ENCODE results near the gene MIER1. TPM values are rescaled to one million over a fixed set of nuclear protein-coding genes. Genes with fewer than 3 reads are reported as not detected.
A peak's percentile ranks its signal among the peaks of the same experiment; 100 is the strongest.

Gene MIER1
- total RNA-seq, 1 experiment from 2014 or later, result 31.7 TPM

DNA sequence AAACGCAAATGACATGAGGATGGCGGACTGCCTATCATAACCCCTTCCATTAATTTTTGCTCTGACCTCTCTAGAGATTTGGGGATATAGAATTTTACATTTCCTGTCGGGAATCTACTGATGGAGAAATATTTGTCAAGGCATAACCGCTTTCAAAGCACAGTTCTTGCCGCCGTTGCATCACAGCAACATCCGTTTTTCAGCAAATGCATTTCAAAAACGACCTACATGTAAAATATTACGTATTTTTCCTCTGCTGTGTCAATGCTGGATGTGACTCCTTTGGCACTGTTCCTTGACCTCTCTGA, 4.9 kb downstream of the MIER1 start:
- Histone ChIP-seq H3K36me3 (replicated peaks; ENCODE audit: control insufficient read depth, insufficient read depth, low read length) (no peaks in the 10 kb centered on the region), H3K4me3 (ENCODE audit: insufficient read depth, low read depth, low read length) (peak overlapping the region; percentile 49), H3K27me3 (ENCODE audit: control insufficient read depth, insufficient read depth, low read length) (no peaks in the 10 kb centered on the region)
- no peak for DNase-seq

DNA sequence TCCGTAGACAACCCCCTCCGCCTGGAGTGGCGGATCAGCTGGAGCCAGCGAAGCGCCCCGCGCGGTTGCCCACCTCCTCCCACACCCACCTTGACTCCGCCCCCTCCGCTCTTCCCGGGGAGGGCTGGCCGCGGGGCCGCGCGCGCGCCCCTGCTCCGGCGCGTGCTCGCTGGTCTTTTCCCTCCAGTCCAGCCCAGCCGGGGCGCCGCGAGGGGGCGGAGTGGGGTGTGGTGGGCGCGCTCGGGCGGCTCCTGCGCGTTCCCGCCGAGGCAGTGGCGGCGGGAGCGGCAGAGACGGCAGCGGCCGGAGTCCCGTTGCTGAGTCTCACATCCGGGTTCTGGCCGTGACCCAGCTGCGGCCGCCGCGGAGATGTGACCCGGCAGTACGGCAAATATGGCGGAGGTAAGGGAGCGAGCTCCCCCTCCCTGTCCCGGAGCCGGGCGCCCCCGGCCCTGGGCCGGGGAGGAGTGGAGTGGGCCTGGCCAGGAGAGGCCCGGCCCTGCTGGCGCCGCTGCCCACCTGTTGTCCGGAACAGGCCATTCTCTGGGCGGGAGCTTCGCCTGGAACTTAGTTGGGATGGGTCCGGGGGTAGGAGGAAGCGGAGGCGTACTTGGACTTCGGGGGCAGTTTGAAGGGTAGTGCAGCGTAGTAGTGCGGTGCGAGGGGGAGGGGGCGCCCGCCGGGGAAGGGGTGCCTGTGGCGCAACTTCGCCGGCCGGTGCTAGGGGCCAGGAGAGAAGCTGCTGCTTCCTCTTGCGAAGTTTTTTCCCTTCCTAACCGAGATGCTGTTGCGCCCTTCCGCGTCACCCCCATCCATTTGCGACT, 5.4 kb downstream of the MIER1 start:
- no peaks in the 10 kb centered on the region for H3K36me3 ChIP-seq (replicated peaks; ENCODE audit: control insufficient read depth, insufficient read depth, low read length)
- DNase-seq, result peak; percentile 95
- H3K27me3 ChIP-seq (ENCODE audit: control insufficient read depth, insufficient read depth, low read length), result no peaks in the 10 kb centered on the region
- peak overlapping the region; percentile 90 for H3K4me3 ChIP-seq (ENCODE audit: insufficient read depth, low read depth, low read length)

DNA sequence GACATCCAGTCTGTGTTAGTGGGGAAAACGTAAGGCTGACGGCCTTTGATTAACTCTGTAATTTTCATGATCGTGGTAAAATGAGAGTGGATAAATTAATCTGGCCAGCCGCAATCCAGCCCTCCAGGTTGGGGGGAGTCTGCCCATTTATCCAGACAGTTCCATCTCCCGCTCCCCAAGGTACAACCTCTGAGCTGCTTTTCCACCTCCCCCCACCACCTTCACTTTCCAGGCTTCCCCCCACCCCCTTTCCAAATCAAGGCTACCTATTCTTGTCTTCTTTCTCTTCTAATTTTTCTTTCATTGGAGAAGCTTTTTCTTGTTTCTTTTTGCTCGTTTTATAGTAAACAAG, 6.0 kb downstream of the MIER1 start:
- DNase-seq, result peak; percentile 34
- Histone ChIP-seq H3K36me3 (replicated peaks; ENCODE audit: control insufficient read depth, insufficient read depth, low read length) (no peaks in the 10 kb centered on the region), H3K4me3 (ENCODE audit: insufficient read depth, low read depth, low read length) (peak overlapping the region; percentile 90), H3K27me3 (ENCODE audit: control insufficient read depth, insufficient read depth, low read length) (no peaks in the 10 kb centered on the region)

DNA sequence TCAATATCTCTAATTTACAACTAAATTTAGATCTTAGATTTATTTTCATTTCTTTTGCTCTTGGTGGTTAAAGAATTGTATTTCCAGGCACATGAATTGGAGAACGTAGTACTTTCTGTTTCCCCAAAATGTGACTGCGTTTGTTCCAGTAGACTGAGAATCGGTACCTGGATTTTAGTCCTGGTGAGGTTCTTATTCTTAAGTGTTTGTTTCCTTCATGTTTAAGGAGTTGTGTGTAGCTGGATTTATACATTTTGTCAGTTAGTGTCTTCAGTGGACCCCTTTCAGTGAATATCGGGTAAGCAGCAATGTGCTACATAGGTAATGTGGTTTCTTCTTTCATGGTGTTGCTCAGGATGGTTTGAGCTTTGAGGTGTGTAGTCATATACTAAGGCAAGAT, 6.8 kb downstream of the MIER1 start:
- H3K36me3 ChIP-seq (replicated peaks; ENCODE audit: control insufficient read depth, insufficient read depth, low read length), result no peaks in the 10 kb centered on the region
- DNase-seq, result no peak
- H3K4me3 ChIP-seq (ENCODE audit: insufficient read depth, low read depth, low read length), result peak overlapping the region; percentile 90
- no peaks in the 10 kb centered on the region for H3K27me3 ChIP-seq (ENCODE audit: control insufficient read depth, insufficient read depth, low read length)

DNA sequence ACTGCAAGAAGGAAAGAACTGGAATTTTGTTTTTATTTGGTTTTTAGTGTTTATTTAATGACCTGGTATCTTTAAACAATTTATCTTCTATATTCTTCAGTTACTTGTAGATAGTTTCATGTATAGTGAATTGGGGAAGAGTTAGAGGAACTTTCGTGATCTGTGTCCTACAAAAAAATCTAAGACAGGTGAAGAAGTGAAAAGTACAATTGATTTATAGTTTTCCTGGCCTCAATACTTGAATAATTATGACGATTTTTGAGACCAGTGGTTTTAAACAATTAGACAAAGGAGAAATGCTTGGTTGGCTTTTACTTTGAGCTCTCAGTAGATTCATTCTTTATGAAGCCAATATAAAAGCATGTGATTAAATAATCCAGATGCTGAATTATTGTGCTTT, 7.5 kb downstream of the MIER1 start:
- no peaks in the 10 kb centered on the region for H3K27me3 ChIP-seq (ENCODE audit: control insufficient read depth, insufficient read depth, low read length)
- no peaks in the 10 kb centered on the region for H3K36me3 ChIP-seq (replicated peaks; ENCODE audit: control insufficient read depth, insufficient read depth, low read length)
- DNase-seq, result no peak
- H3K4me3 ChIP-seq (ENCODE audit: insufficient read depth, low read depth, low read length), result no peak overlapping the region

DNA sequence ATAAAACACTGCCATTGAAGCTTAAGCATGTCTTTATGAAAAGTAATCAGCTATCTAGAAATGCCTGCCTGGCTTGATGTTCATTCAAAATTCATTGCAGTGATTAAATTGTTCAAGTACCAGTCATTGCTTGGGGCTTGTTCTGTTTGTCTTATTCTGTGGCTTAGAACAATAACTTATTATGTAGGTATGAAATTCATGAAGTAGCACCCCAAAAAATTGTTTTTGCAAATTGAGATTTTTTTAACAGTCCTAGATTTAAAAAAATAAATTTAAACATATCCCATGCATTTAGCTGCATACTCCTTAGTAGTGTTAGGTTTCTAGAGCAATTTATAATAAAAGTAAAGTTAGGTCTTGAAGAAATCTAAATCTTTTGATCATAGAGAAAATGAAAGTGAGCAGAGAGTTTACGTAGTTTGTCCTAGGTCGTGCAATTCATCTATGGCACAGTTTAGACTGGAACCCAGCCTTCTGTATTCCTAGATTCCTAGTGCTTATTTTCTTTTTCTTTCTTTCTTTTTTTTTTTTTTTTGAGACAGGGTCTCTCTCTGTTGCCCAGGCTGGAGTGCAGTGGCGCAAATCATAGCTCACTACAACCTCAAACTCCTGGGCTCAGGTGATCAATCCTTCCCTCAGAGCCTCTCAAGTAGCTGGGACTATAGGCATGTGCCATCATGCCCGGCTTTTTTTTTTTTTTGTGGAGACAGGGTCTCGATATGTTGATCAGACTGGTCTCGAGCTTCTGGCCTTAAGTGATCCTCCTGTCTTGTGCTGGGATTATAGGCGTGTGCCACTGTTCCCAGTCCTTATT, 9.3 kb downstream of the MIER1 start:
- no peak for DNase-seq
- no peaks in the 10 kb centered on the region for H3K27me3 ChIP-seq (ENCODE audit: control insufficient read depth, insufficient read depth, low read length)
- no peak overlapping the region for H3K4me3 ChIP-seq (ENCODE audit: insufficient read depth, low read depth, low read length)

DNA sequence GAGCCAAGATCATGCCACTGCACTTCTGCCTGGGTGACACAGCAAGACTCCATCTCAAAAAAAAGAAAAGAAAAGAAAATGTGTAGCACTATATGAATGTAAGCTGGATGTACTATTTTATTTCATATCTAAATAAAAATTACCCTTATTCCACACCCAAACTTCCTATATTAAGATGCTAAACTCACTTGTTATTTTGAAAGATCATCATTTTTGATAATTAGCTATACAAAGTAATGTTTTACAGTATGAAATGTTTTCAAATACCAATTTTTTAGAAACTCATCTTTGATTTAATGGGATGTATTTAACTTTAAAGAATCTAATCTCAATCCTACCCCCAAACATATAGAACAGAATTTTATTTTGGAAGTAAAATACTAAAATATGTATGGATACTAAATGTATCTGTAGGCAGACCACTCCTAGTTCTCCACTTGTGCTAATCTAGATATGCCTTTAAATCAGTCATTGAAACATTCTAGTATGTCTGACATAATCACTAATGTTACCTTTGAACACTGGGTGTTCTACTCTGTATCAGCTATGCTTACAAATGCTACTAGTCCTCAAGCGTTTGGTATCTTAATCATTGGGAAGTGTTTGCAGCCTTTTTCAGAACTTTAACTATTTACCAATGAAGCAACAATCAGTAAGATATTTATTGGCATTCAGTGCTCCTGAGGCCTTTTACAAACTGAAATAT, 12.9 kb downstream of the MIER1 start:
- Histone ChIP-seq H3K27me3 (ENCODE audit: control insufficient read depth, insufficient read depth, low read length) (no peaks in the 10 kb centered on the region), H3K4me3 (ENCODE audit: insufficient read depth, low read depth, low read length) (no peak overlapping the region), H3K36me3 (replicated peaks; ENCODE audit: control insufficient read depth, insufficient read depth, low read length) (no peaks in the 10 kb centered on the region)
- DNase-seq, result no peak

More for the DNA sequence above, 9.3 kb downstream of the MIER1 start:
- H3K36me3 ChIP-seq (replicated peaks; ENCODE audit: control insufficient read depth, insufficient read depth, low read length), result no peaks in the 10 kb centered on the region

DNA sequence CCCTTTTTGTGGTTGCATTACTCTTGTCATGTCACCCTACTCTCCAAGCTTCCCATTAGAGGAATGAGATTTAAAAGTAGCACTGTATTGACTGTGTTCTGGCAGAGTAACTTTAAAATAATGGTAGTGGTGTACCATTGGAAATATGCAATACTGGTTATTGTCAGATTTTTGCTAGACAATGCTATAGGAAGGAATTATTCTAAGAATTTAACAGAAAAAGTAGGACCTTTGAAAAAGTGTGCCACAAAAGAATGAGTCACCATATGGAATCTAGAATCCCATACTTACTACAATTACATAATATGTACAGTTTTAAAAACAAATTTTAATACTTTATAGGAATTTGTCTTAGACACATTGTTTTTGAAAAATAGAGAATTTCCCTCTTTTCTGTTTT, 13.8 kb downstream of the MIER1 start:
- H3K36me3 ChIP-seq (replicated peaks; ENCODE audit: control insufficient read depth, insufficient read depth, low read length), result no peaks in the 10 kb centered on the region
- no peak for DNase-seq
- no peak overlapping the region for H3K4me3 ChIP-seq (ENCODE audit: insufficient read depth, low read depth, low read length)
- no peaks in the 10 kb centered on the region for H3K27me3 ChIP-seq (ENCODE audit: control insufficient read depth, insufficient read depth, low read length)

DNA sequence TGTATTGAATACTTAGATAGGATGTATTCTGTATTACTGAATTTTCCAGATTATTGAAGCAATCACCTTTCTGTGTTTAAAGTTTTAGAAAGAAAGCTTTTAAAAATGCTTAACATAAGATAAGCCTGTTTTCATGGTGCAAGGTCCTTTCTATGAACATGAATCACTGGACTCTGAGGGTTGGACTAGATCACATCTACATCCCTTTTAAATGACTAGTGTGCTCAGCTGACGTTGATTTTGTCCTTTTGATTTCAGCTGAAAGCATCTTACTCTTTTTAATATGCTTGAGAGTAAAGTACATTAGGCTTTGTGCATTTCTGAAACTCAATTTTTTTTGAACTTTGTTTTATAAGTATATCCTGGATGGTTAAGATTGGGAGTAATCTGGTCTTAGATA, 16.2 kb downstream of the MIER1 start:
- H3K4me3 ChIP-seq (ENCODE audit: insufficient read depth, low read depth, low read length), result no peak overlapping the region
- H3K36me3 ChIP-seq (replicated peaks; ENCODE audit: control insufficient read depth, insufficient read depth, low read length), result no peaks in the 10 kb centered on the region; the same call in none of the 2 replicates
- no peaks in the 10 kb centered on the region for H3K27me3 ChIP-seq (ENCODE audit: control insufficient read depth, insufficient read depth, low read length)
- no peak for DNase-seq

DNA sequence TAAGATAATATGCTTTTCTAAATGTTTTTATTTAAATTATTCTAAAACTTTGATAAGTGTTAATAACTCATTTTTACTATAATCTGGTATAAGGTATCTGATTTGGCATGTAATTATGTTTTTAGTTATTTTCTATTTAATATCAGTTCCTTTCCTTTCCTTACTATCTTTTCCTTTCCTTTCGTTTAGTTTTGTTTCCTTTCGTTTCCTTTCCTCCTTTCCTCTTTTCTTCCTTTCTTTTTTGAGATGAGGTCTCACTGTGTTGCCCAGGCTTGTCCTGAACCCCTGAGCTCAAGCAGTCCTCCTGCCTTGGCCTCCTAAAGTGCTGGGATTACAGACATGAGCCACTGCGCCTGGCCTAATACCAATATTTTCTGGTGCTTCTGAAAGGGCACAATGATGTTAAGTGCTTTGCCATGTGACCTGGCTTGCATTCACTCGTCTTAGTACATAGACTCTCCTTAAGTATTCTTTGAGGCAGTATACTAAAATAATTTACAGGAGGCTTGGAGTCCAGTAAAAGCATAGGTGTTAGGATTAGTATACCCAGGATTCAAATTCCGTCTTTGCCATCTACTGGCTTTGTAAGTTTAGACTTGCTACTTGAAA, 18.7 kb downstream of the MIER1 start:
- H3K27me3 ChIP-seq (ENCODE audit: control insufficient read depth, insufficient read depth, low read length), result no peaks in the 10 kb centered on the region
- peaks cover 6% of the 10 kb centered on the region for H3K36me3 ChIP-seq (replicated peaks; ENCODE audit: control insufficient read depth, insufficient read depth, low read length)
- no peak for DNase-seq
- no peak overlapping the region for H3K4me3 ChIP-seq (ENCODE audit: insufficient read depth, low read depth, low read length)

DNA sequence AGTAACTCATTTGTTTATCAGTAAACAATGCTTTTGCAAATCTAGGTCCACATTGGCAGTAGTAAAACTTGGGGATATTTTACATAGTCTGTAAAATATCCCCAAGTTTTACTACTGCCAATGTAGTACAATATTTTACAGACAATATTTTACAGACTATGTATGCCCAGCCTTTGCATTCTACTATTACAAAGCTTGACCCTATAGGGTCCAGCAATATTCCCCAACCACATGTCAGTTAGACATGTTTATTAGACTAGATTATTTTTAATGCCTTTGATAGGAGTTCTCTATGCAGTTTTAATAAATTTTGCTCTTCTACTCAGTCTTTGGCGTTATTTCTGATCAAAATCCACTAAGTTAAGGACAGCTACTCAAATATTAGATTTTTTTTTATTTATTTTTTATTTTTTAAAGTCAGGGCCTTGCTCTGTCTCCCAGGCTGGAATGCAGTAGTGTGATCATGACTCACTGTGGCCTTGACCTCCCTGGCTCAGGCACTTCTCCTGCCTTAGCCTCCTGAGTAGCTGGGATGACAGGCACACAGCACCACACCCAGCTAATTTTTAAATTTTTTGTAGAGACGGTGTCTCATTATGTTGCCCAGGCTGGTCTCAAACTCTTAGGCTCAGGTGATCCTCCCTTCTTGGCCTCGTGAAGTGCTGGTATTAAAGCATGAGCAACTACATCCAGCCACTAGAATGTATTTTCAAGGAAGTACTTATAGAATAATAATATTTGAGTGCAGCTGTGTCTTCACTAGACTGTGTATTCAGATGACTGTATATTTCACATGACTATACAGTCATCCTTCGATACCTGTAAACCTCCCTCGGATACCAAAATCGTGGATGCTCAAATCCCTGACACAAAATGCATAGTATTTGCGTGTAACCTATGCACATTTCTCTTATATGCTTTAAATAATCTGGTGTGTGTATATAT, 19.8 kb downstream of the MIER1 start:
- peaks cover 7% of the 10 kb centered on the region for H3K36me3 ChIP-seq (replicated peaks; ENCODE audit: control insufficient read depth, insufficient read depth, low read length)
- no peak overlapping the region for H3K4me3 ChIP-seq (ENCODE audit: insufficient read depth, low read depth, low read length)

DNA sequence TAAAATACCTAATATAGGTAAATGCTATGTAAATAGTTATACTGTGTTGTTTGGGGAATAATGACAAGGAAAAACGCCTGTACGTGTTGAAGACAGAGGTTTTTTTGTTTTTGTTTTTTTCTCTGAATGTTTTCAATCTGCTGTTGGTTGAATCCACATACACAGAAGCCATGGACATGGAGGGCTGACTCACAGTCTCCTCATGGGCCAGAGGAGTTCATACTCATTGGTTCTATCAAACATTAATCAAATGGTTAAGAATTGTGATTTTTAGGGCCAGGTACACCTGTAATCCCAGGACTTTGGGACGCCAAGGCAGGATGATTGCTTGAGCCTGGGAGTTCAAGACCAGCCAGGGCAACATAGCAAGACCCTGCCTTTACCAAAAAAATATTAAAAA, 20.5 kb downstream of the MIER1 start:
- Histone ChIP-seq H3K36me3 (replicated peaks; ENCODE audit: control insufficient read depth, insufficient read depth, low read length) (peaks cover 7% of the 10 kb centered on the region), H3K27me3 (ENCODE audit: control insufficient read depth, insufficient read depth, low read length) (no peaks in the 10 kb centered on the region), H3K4me3 (ENCODE audit: insufficient read depth, low read depth, low read length) (no peak overlapping the region)
- no peak for DNase-seq

More for the DNA sequence above, 19.8 kb downstream of the MIER1 start:
- no peaks in the 10 kb centered on the region for H3K27me3 ChIP-seq (ENCODE audit: control insufficient read depth, insufficient read depth, low read length)
- DNase-seq, result no peak

DNA sequence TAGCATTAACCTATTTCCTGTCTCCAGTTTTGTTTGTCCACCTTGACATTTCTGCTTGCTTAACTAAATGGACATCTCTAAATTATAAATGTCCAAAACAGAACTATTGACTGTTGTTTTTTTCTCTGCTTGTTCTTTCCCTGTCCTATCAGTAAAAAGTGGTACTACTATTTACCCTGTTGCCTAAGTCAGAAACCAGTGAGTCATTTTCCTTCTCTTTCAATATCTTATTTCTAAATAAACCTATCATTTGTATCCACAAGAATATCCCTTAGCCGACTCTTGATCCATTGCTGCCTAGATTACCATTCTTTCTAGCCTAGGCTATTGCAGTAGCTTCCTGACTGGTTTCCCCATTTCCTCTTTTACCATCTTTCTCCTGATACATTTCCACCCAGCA, 22.5 kb downstream of the MIER1 start:
- no peak for DNase-seq
- Histone ChIP-seq H3K4me3 (ENCODE audit: insufficient read depth, low read depth, low read length) (no peak overlapping the region), H3K36me3 (replicated peaks; ENCODE audit: control insufficient read depth, insufficient read depth, low read length) (peaks cover 7% of the 10 kb centered on the region), H3K27me3 (ENCODE audit: control insufficient read depth, insufficient read depth, low read length) (no peaks in the 10 kb centered on the region)

DNA sequence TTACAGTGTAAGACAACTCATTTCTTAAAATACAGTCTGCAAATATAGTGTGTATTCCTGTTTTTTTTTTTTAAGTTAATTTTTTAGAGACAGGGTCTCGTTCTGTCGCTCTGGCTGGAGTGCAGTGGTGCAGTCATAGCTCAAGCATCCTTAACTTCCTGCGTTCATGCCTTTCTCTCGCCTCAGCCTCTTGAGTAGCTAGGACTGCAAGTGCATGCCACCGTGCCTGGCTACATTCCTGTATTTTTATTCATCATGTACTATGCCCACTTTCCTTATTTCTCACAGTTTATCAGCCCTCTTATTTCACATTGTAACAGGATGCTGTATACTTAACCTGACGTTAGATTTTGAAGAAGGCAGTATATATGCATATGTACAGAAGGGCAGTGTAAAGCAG, 26.7 kb downstream of the MIER1 start:
- no peak overlapping the region for H3K4me3 ChIP-seq (ENCODE audit: insufficient read depth, low read depth, low read length)
- peaks cover 7% of the 10 kb centered on the region for H3K36me3 ChIP-seq (replicated peaks; ENCODE audit: control insufficient read depth, insufficient read depth, low read length)
- no peaks in the 10 kb centered on the region for H3K27me3 ChIP-seq (ENCODE audit: control insufficient read depth, insufficient read depth, low read length)
- no peak for DNase-seq
